Bronchial epithelial cell (primary cell): ENCODE measurements around the gene ARIH1. TPM values are rescaled to one million over a fixed set of nuclear protein-coding genes. Genes with fewer than 3 reads are reported as not detected.

ENCODE experiments used
- DNase-seq: peaks from one replicate; pipeline ENCODE4 v3.0.0-alpha.2; 2010; ENCODE audit warnings: low read depth
- FAIRE-seq: peaks from 2 replicates; lab custom pipeline; 2011; peaks lifted over from hg19 to GRCh38; lab: Jason Lieb, UNC
- H3K27me3 ChIP-seq: 2 replicates; pipeline ENCODE4 v1.5.1; 2011; ENCODE audit warnings: low read length; ENCODE audit not compliant: control insufficient read depth, insufficient read depth
- H3K36me3 ChIP-seq: 2 replicates; pipeline ENCODE4 v1.5.1; 2011; ENCODE audit warnings: low read length; ENCODE audit not compliant: control insufficient read depth, insufficient read depth
- H3K4me3 ChIP-seq: 2 replicates; pipeline ENCODE4 v1.5.1; 2011; ENCODE audit warnings: mild to moderate bottlenecking, low read depth, low read length, control low read depth
- CTCF ChIP-seq: IDR thresholded peaks from 2 replicates; pipeline ENCODE4 v1.5.1; 2011; ENCODE audit warnings: mild to moderate bottlenecking, moderate library complexity, low read length, control low read depth, inconsistent platforms; ENCODE audit not compliant: insufficient read depth, severe bottlenecking
- total RNA-seq: library from RNA; depleted of rRNA; stranded (reverse); fragments of >200 nt; gene quantifications from 2 replicates; pipeline ENCODE4 v1.2.1, GENCODE V29; 2014

Gene ARIH1
- total RNA-seq, 1 donor from 2014 or later, result 24.7 TPM

GRCh38 chr15:72560458-72560857, 86.3 kb downstream of the ARIH1 start:
- Histone ChIP-seq H3K27me3 (no peaks in the 10 kb centered on the region), H3K36me3 (peaks cover 5% of the 10 kb centered on the region), H3K4me3 (no peak overlapping the region)
- TF ChIP-seq CTCF, result no peak
- DNase-seq, result no peak
- FAIRE-seq, result no peak

- FAIRE-seq, result no peak
Observed at GRCh38 chr15:72562386-72562785, 88.3 kb downstream of the ARIH1 start.

GRCh38 chr15:72562878-72563277, 88.7 kb downstream of the ARIH1 start:
- Histone ChIP-seq H3K27me3 (no peaks in the 10 kb centered on the region), H3K4me3 (no peak overlapping the region), H3K36me3 (peaks cover 8% of the 10 kb centered on the region)
- no peak for DNase-seq
- no peak for FAIRE-seq
- no peak for TF ChIP-seq CTCF

More at GRCh38 chr15:72562386-72562785, 88.3 kb downstream of the ARIH1 start:
- Histone ChIP-seq H3K4me3 (no peak overlapping the region), H3K36me3 (peaks cover 7% of the 10 kb centered on the region), H3K27me3 (no peaks in the 10 kb centered on the region)
- no peak for TF ChIP-seq CTCF
- no peak for DNase-seq

GRCh38 chr15:72564091-72564490, 90.0 kb downstream of the ARIH1 start:
- TF ChIP-seq CTCF, result no peak
- no peak for FAIRE-seq
- Histone ChIP-seq H3K4me3 (no peak overlapping the region), H3K36me3 (peaks cover 11% of the 10 kb centered on the region), H3K27me3 (no peaks in the 10 kb centered on the region)
- no peak for DNase-seq

- no peak for TF ChIP-seq CTCF
- Histone ChIP-seq H3K36me3 (peaks cover 8% of the 10 kb centered on the region), H3K27me3 (no peaks in the 10 kb centered on the region), H3K4me3 (no peak overlapping the region)
- no peak for DNase-seq
- no peak for FAIRE-seq
Observed at GRCh38 chr15:72566973-72567372, 92.8 kb downstream of the ARIH1 start.

- no peak for TF ChIP-seq CTCF
- H3K4me3 ChIP-seq, result no peak overlapping the region
- no peak for DNase-seq
- peaks cover 10% of the 10 kb centered on the region for H3K36me3 ChIP-seq
- no peaks in the 10 kb centered on the region for H3K27me3 ChIP-seq
- no peak for FAIRE-seq
Observed at GRCh38 chr15:72570059-72570458, 95.9 kb downstream of the ARIH1 start.
